GM18502 (cell line): Measurements from ENCODE around the gene PTK6.
"Not testable (repeated sequence)": the region's sequence is repeated elsewhere in the genome, so short reads cannot be mapped to it uniquely, and the experiment has no call there.

ENCODE experiments used
- ATAC-seq: cut with Tn5 transposase; IDR thresholded peaks from one replicate; pipeline ENCODE4 v1.9.1; 2021; ENCODE audit warnings: mild to moderate bottlenecking; ENCODE audit not compliant: unreplicated experiment, poor library complexity

The PTK6 gene

DNA sequence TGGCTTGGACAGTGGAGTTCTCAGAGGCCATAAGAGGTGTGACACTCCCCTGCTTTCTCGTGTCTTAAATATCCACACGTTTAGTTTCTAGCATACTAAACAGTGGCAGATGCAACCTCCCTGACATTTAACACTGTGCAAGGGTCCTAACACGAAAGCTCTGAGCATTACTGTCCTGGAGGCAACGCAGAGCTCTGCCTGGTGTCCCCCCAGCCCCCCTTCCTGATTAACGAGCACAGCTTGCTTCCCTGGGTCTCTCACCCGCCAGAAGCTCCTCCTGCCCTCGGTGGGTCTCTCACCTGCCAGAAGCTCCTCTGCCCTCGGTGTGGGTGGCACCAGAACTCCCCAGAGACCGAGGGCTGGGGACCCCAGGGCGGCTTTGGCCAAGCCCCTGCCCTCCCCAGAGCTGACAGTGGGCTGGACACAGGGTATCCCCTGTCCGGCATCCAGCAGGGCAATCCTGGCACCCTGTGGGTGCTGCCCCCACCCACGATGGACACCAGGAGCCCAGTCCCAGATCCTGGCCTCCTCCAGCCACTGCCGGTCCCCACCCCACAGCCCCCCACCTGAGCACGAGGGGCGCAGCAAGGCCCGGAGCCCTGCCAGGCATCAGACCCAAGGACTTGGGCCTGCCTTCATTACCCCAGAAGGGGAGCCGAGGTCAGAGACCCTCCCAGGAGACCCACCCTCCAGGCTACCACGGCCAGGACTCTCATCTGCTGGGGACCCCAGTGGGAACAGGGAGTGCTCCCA, 52.3 kb downstream of the PTK6 start:
- no peak for ATAC-seq

DNA sequence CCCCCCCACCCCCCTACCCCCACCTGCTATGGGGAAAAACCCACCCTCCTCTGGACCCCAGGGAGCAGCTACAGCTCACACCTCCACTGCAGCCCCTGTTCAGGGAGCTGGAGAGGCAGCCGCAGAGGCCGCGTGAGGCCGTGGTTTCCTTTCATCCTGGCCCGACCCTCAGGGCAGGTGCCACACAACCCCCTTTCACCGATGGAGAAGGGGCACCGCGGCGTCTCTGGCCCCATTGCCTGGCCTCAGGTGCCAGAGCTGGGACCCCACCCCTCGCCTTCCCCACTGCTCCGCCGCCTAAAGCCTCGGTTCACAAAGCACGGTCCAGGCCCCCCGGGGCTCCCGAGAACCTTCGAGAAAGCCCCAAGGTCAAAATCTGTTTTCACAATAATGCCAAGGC, 52.9 kb downstream of the PTK6 start:
- ATAC-seq, result no peak

DNA sequence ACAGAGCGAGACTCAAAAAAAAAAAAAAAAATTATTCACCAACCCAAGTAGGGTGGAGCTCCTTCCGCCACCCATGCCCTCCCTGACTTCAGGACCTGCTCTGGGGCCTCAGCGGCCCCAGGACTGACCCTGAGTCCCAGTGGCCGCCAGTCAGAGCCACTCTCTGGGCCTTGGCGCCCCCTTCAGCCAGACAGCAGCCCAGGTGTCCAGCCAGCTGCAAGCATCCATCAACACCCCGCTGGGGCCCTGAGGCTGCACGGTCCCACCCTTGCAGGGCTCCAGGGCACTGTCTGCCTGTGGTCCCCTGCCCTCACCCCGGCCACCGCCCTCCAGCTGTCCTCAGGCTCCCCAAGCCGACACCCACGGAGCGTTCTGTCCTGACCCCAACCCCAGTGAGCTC, 53.3 kb downstream of the PTK6 start:
- ATAC-seq, result no peak

DNA sequence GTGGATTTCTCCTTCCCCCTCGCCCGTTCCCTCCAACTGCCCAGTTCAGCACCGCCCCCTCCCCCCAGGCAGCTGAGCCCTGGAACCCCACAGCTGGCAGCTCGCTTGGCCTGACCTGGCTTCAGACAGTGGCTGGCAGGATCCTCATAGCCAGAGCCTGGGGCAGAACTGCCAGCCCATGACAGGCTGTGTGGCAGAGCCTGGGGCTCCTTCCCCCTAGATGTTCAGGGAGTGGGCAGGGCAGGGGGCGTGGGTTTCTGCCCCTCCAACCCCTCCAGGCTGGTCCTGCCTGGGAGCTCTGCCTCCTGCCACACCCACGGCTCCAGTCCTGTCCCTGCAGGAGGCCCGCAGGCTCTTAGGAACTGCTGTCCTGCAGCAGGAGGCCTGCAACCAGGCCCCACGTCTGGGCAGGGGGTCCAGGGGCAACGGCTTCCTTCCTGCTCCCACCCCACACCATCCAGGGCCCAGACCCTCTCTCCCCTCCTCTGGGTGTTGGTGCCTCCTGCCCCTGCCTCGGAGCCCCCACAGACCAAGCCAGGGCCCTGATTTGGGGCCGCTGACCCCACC, 55.1 kb downstream of the PTK6 start:
- ATAC-seq, result no peak

GRCh38 chr20:63481503-63481902, 55.7 kb downstream of the PTK6 start:
- no peak for ATAC-seq

DNA sequence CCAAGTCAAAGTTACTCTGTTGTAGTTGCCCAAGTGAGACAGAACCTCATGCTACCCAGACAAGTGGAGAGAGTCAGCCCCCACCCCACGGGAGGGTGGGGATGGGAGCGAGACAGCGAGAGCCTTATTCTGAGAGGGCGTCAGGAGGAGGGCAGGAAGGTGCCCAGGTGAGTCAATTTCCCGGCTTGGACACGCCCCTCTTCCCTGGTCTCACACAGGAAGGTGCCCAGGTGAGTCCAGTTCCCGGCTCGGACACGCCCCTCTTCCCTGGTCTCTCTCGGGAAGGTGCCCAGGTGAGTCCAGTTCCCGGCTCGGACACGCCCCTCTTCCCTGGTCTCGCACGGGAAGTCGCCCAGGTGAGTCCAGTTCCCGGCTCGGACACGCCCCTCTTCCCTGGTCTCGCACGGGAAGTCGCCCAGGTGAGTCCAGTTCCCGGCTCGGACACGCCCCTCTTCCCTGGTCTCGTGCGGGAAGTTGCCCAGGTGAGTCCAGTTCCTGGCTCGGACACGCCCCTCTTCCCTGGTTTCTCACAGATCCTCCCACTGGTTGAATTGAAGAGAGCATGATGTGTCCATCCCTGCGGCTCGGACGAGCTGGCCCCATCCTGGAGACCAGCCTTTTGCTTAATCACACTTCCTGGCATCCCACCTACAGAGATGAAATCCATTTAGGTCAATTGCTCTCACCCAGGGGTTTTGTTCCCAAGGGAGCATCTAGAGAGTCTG, 57.3 kb downstream of the PTK6 start:
- not testable (repeated sequence) for ATAC-seq

GRCh38 chr20:63478346-63479302, 58.6 kb downstream of the PTK6 start:
- no peak for ATAC-seq
